ENCODE data around the gene ARAP1. TPM values are rescaled to one million over a fixed set of nuclear protein-coding genes. Genes with fewer than 3 reads are reported as not detected.

ARAP1 gene
- total and polyA plus RNA-seq, 5 experiments from 2014 or later: 14.7 to 166 (median 40.0) TPM

DNA sequence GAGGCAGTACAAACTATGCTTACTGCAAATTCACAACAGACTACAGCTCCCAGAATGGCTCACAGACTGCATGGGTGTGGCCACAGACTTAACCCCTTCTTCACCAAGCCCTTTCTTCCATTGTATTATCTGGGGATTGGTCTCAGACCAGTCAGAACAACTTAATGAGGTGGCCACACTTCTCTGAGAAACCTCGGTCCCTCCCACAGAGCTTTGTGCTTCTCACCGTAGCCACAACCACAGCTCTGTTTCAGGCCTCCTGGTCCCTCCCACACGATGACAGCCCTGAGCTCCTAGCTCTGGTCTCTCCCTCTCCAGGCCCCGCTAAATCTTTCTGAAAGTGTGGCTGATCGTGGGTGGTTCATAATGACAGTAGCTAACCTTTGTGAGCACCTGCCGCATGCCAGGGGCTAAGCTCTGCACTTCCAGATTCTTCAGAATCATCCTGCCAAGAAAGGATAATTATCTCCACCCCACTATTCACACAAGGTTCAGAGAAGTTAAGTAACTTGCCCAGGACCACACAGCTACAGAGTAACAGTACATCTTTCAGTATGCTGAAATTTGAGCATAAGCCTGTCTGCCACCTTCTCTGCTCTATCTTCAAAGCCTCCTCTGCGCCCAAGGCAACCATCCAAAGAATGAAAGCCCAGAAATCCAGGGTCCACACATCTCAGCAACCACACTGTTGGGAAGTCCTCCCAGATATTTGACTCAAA lies 83.4 kb downstream of the ARAP1 start:
- Mint-ChIP-seq H3K4me3 (no peak overlapping the region), H3K36me3 (peaks cover 0 to 15% (median 6%) of the 10 kb centered on the region in 3 donors), H3K4me1 (peaks cover 5 to 15% (median 10%) of the 10 kb centered on the region in 4 donors), H3K27me3 (peaks cover 41 to 94% (median 62%) of the 10 kb centered on the region in 5 donors), H3K9me3 (peaks cover 0 to 12% (median 7%) of the 10 kb centered on the region in 9 donors), H3K27ac (no peak overlapping the region)
- ATAC-seq (peak in 1 of 2 donors; percentile 22), DNase-seq (no peak)
- POLR2A ChIA-PET: no interaction called here

DNA sequence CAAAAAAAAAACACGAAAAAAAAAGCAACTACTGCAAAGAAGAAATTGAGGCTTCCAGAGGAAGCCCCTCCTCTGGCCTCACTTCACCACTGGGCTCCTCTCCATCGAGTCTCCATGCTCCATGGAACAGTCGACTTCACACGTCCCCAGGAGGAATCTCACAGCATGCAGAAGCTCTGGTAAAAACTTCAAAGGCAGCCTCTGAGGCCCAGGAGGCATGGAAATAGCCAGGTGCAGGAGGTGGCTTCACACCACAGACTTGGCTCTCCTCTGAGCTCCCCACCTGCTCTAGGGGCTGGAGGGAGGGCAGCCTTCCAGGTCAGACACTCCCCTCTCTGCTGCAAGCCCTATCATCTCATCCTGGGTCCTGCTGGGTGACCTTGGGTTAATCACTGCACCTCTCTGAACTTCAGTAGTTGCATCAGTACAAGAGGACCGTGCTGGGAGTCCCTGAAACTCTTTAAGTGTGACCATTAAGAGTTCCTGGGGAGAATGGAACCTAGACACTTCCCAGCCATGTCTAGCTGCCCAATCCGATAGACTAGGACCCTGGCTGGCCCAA lies 86.2 kb downstream of the ARAP1 start:
- peaks cover 0 to 3% (median 3%) of the 10 kb centered on the region in 4 donors for H3K4me1 Mint-ChIP-seq
- no peak overlapping the region for H3K4me3 Mint-ChIP-seq
- H3K27ac Mint-ChIP-seq: no peak overlapping the region
- DNase-seq: no peak
- H3K9me3 Mint-ChIP-seq: peaks cover 0 to 12% (median 7%) of the 10 kb centered on the region in 9 donors
- ATAC-seq: no peak
- POLR2A ChIA-PET: interaction anchor here (0.6 kb wide), 1 partner anchor 401 kb away, joined by 3 read pairs; no protein-coding TSS in a partner anchor
- H3K27me3 Mint-ChIP-seq: peaks cover 24 to 82% (median 42%) of the 10 kb centered on the region in 5 donors
- H3K36me3 Mint-ChIP-seq: peaks cover 0 to 8% (median 6%) of the 10 kb centered on the region in 3 donors

DNA sequence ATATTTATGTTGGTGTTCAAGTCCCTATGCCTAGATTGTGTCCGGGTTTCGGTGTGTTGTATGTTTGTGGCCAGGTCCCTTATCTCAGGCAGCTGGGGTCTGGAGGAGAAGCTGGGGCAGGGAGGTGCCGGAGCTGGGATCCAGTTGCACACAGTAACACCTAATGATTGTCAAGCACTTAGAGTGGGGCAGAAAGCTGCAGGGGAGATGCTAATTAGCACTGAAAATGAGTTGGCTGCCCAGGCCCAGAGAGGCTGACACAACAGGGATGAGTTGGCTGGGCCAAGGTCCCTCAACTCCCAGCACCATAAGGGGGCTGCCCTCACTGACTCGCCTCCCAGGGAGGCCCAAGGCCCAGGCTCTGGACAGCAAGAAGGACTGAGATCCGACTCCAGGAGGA lies 90.2 kb downstream of the ARAP1 start:
- Mint-ChIP-seq H3K4me1 (no peaks in the 10 kb centered on the region), H3K4me3 (no peak overlapping the region), H3K9me3 (peaks cover 0 to 6% (median 1%) of the 10 kb centered on the region in 9 donors), H3K27ac (no peak overlapping the region), H3K36me3 (peaks cover 0 to 2% (median 1%) of the 10 kb centered on the region in 3 donors), H3K27me3 (peaks cover 15 to 58% (median 18%) of the 10 kb centered on the region in 5 donors)
- ATAC-seq: no peak
- no peak for DNase-seq
- POLR2A ChIA-PET: no interaction called here

DNA sequence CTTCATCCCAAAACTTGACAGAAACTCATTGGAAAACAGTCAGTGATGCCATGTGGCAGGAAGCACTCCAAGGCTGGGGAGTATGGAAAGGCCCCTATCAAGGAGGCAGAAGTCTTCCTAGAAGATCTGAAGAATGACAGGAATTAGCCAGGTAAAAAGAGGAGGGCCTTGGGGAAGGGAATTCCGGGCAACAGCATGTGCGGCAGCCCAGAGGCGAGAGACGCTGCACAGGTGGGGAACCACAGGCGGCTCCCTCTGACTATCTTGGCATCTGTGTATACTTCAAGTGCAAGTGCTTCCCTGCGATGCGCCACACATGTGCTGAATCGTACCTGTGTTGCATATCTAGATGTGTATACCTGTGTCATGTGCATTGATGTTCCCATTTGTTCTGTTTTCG lies 90.7 kb downstream of the ARAP1 start:
- H3K4me1 Mint-ChIP-seq: no peaks in the 10 kb centered on the region
- H3K27me3 Mint-ChIP-seq: peaks cover 14 to 52% (median 16%) of the 10 kb centered on the region in 5 donors
- H3K36me3 Mint-ChIP-seq: no peaks in the 10 kb centered on the region
- POLR2A ChIA-PET: no interaction called here
- no peak overlapping the region for H3K4me3 Mint-ChIP-seq
- no peak overlapping the region for H3K27ac Mint-ChIP-seq
- peaks cover 0 to 3% (median 0%) of the 10 kb centered on the region in 9 donors for H3K9me3 Mint-ChIP-seq
- no peak for ATAC-seq
- DNase-seq: no peak

DNA sequence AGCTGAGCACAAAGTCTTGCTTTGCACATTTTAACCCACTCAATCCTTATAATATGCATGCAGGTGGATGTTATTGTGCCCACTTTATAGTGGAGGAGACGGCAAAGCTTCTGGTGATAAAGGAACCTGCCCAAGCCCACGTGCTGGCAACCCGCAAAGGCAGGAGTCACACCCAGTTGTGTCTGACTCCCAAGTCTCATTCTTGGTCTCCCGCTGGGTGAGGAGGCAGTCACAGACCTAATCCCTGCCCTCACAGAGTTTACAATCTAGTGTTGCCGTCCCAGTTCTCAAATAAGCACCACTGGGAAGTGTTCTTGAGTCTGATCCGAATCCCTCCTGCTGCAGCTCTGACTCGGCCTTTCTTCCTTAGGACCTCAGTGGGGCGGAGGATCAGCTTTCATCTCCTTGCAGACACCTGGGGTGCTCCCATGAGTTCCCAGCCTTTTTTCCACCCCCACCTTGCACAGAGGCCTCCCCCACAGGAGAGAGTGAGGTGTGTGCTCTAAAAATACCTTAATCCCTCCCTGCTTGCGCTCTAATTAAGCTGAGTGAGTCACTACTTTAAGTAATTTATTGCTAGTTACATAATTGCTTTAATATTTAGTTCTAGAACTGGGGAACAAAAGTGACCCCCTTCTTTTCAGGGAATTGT lies 93.1 kb downstream of the ARAP1 start:
- no peak for ATAC-seq
- H3K4me1 Mint-ChIP-seq: no peaks in the 10 kb centered on the region
- H3K4me3 Mint-ChIP-seq: no peak overlapping the region

DNA sequence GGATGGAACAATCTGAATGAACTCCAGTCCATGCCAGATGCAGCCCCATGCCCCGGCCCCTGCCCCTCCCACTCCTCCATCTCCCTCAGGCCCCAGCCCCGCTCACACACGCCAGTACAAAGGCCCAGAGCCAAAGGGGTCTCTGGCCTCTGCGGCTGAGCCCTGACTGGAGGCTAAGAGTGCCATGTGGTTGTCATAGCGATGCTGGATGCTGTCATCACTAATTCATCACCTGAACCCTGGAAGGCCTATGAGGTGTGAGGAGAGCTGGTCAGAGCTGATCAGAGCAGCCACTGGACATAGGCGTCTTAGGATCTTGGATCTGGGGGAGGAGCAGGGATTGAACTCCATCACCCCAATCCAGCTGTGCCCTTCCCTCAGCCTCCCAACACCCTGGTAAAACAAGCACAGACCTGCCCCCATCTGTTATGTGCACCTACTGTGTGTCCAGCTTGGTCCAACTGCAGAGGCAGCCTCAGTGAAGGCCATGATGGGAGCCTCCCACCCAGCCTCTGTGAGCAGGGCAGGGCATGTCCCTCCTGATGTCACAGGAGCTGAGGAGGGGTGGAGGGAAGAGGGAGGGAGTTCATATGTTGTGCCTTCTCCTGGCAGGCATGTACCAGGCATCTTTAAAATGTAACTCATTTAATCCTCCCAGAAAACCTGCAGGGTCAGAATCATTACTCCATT lies 94.7 kb downstream of the ARAP1 start:
- Mint-ChIP-seq H3K27ac (no peak overlapping the region), H3K27me3 (peaks cover 4 to 25% (median 15%) of the 10 kb centered on the region in 5 donors), H3K4me3 (no peak overlapping the region), H3K4me1 (peaks cover 0 to 2% (median 0%) of the 10 kb centered on the region in 4 donors), H3K9me3 (no peaks in the 10 kb centered on the region), H3K36me3 (no peaks in the 10 kb centered on the region)
- DNase-seq (no peak), ATAC-seq (no peak)
- POLR2A ChIA-PET: no interaction called here

More for the DNA sequence above, 93.1 kb downstream of the ARAP1 start:
- DNase-seq: no peak
- H3K9me3 Mint-ChIP-seq: no peaks in the 10 kb centered on the region
- no peaks in the 10 kb centered on the region for H3K36me3 Mint-ChIP-seq
- POLR2A ChIA-PET: no interaction called here
- peaks cover 4 to 34% (median 11%) of the 10 kb centered on the region in 5 donors for H3K27me3 Mint-ChIP-seq
- no peak overlapping the region for H3K27ac Mint-ChIP-seq

DNA sequence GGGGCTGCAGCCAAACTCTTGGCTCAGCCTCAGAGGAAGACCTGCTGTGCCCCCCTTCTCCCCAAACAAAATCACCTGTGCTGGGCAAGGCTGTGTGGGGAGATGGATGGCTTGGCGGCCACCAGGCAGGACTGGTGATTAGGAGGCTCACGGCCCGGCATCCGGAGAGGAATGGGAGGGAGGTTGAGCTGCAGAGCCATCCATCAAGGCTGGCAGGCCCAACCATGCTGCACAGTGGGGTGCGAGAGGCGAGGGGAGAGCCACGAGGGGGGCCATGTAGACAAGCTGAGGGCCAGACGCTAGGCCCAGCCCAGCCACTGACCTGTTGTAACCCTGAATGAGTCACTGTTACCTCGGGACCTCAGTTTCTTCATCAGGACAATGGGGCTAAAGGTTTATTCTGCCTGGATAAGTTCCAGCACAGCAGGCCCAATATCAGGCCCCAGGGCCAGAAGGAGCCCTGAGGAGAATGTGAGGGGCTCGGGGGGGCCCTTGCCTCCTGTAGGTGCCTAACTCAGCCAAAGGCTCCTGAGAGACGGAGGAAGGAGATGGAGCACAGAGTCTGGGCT lies 96.2 kb downstream of the ARAP1 start:
- POLR2A ChIA-PET: no interaction called here
- H3K27me3 Mint-ChIP-seq: peaks cover 0 to 17% (median 15%) of the 10 kb centered on the region in 5 donors
- peaks cover 0 to 2% (median 0%) of the 10 kb centered on the region in 4 donors for H3K4me1 Mint-ChIP-seq
- no peak overlapping the region for H3K4me3 Mint-ChIP-seq
- DNase-seq: no peak
- ATAC-seq: no peak
- H3K36me3 Mint-ChIP-seq: no peaks in the 10 kb centered on the region
- peak overlapping the region in 1 of 10 donors; percentile 37 for H3K27ac Mint-ChIP-seq
- H3K9me3 Mint-ChIP-seq: no peaks in the 10 kb centered on the region

DNA sequence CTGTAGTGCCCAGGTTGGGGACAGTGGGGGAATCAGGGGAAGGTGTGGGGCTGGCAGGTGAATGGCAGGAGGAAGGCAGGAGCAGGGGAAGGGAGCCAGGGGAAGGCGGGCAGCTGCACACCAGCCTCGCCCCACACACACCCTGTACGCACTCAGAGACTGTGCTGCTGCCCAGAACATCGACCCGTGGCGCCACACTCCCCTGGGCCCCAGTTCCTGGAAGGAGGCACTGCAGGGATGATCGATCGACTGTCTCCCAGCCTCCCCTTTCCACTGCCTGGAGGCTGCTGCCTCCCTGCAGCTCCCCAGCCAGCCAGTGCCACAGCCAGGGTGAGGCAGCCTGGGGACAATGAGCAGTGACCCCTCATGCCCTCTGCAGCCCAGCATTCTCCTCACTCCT lies 97.2 kb downstream of the ARAP1 start:
- no peak for ATAC-seq
- Mint-ChIP-seq H3K36me3 (no peaks in the 10 kb centered on the region), H3K9me3 (no peaks in the 10 kb centered on the region), H3K27me3 (peaks cover 1 to 11% (median 9%) of the 10 kb centered on the region in 5 donors), H3K4me3 (no peak overlapping the region), H3K4me1 (peaks cover 0 to 2% (median 0%) of the 10 kb centered on the region in 4 donors), H3K27ac (no peak overlapping the region)
- POLR2A ChIA-PET: no interaction called here
- DNase-seq: no peak

DNA sequence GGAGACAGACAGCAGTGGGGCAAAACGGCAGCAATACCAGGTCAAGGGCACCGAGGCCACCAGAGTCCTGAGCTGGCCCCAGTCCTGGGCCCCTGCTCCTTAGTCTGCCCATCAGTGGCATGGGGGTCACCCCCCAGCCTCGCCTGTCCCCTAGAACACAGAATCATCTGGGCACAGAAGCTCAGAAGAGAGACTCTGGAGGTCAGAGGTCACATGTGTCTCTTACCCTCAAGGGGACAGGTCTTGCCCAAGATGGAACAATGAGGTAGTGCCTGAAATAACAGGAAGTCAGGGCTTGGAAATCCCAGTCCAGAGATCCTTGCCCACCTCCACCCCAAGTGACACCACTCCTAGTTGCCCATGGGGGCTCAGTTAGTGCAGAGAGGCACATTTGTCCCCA lies 98.6 kb downstream of the ARAP1 start:
- no peak for ATAC-seq
- Mint-ChIP-seq H3K4me1 (peaks cover 0 to 2% (median 0%) of the 10 kb centered on the region in 4 donors), H3K27me3 (peaks cover 1 to 10% (median 8%) of the 10 kb centered on the region in 5 donors), H3K36me3 (no peaks in the 10 kb centered on the region), H3K27ac (peak overlapping the region in 2 of 10 donors; percentile 14 to 39), H3K9me3 (no peaks in the 10 kb centered on the region), H3K4me3 (no peak overlapping the region)
- POLR2A ChIA-PET: no interaction called here
- DNase-seq: no peak

DNA sequence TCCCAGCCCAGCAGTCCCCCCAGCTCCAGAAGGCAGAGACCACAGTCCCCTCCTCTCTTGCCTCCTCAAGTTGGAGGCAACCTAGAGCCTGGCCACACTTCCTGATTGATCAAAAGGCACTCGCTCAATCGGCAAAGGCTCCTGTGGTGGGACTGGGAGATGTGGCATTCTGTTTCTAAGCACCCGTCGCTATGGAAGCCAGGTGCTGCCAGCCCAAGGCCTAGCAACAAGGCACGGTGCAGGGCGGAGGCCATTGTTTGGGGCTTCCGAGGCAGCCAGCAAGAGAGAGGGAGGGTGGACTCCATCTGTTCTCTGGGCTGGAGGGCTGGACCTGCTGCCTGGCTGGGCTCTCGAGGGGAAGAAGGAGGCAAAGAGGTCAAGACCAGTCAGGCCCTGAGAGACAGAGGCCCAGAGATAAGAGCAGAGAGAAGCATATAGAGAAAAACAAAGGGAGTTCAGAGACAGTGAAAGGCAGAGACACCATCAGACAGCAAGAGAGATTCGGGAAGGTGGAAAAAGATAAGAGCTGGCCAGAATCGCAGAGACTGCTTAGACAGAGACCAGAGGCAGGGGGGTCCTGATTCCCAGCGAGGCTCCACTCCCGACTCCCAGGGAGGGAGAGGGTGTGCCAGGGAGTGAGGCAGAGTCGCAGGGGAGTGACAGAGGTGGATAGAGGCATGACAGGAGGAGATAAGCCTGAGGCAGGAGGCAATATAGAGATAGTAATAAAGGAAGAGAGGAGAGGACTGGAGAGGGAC lies 99.2 kb downstream of the ARAP1 start:
- ATAC-seq (no peak), DNase-seq (no peak)
- peaks cover 1 to 10% (median 3%) of the 10 kb centered on the region in 5 donors for H3K27me3 Mint-ChIP-seq
- no peak overlapping the region for H3K4me3 Mint-ChIP-seq
- peak overlapping the region in 2 of 10 donors; percentile 14 to 39 for H3K27ac Mint-ChIP-seq
- peaks cover 0 to 2% (median 0%) of the 10 kb centered on the region in 4 donors for H3K4me1 Mint-ChIP-seq
- no peaks in the 10 kb centered on the region for H3K36me3 Mint-ChIP-seq
- no peaks in the 10 kb centered on the region for H3K9me3 Mint-ChIP-seq
- POLR2A ChIA-PET: no interaction called here

DNA sequence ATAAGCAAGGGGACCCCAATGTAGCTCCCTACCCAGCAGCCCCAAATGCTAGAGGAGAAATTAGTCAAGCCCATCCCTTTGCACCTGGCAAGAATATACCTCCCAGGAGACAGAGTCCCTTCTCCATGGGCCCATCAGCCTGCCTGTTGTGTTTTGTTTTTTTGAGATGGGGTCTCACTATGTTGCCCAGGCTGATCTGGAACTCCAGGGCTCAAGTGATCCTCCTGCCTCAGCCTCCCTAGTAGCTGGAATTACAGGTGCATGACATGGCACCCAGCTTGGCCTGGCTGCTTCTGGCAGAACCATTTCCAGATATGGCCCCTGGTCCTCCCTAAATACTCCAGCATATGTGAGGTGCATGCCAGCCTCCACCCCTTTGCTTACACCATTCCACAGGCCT lies 100.1 kb downstream of the ARAP1 start:
- H3K36me3 Mint-ChIP-seq: no peaks in the 10 kb centered on the region
- H3K9me3 Mint-ChIP-seq: no peaks in the 10 kb centered on the region
- H3K4me3 Mint-ChIP-seq: no peak overlapping the region
- POLR2A ChIA-PET: no interaction called here
- H3K27ac Mint-ChIP-seq: no peak overlapping the region
- peaks cover 1 to 10% (median 3%) of the 10 kb centered on the region in 5 donors for H3K27me3 Mint-ChIP-seq
- H3K4me1 Mint-ChIP-seq: peaks cover 0 to 2% (median 0%) of the 10 kb centered on the region in 4 donors
- DNase-seq (no peak), ATAC-seq (no peak)

Data from naive thymus-derived CD8-positive, alpha-beta T cell (primary cell).